HepG2 (cell line): ENCODE results near the gene SLC22A23. TPM values are rescaled to one million over a fixed set of nuclear protein-coding genes. Genes with fewer than 3 reads are reported as not detected.
A peak's percentile ranks its signal among the peaks of the same experiment; 100 is the strongest.

Source experiments
- ADNP ChIP-seq: sonication (generic); formaldehyde crosslinking; IDR thresholded peaks from 2 replicates; pipeline ENCODE4 v1.4.0; 2020; ENCODE audit warnings: missing genetic modification reagents
- GLI4 ChIP-seq: sonication (generic); formaldehyde crosslinking; IDR thresholded peaks from 2 replicates; pipeline ENCODE4 v1.5.1; 2020; ENCODE audit warnings: missing genetic modification reagents, mild to moderate bottlenecking, moderate library complexity, borderline replicate concordance
- HOXA7 ChIP-seq: sonication (generic); formaldehyde crosslinking; IDR thresholded peaks from 2 replicates; pipeline ENCODE4 v1.8.1; 2022; ENCODE audit warnings: mild to moderate bottlenecking, missing genetic modification reagents, moderate library complexity
- NKX3-1 ChIP-seq: sonication (generic); formaldehyde crosslinking; IDR thresholded peaks from 2 replicates; pipeline ENCODE4 v1.5.0; 2020; ENCODE audit warnings: missing genetic modification reagents
- NR1H2 ChIP-seq: sonication (generic); formaldehyde crosslinking; IDR thresholded peaks from 2 replicates; pipeline ENCODE4 v1.8.1; 2022; ENCODE audit warnings: low read depth, missing genetic modification reagents, borderline replicate concordance
- REPIN1 ChIP-seq: sonication (generic); formaldehyde crosslinking; IDR thresholded peaks from 2 replicates; pipeline ENCODE4 v1.8.0; 2022; ENCODE audit warnings: missing genetic modification reagents, low read depth, mild to moderate bottlenecking, borderline replicate concordance
- SP5 ChIP-seq: IDR thresholded peaks from 2 replicates; pipeline ENCODE4 v1.6.1; 2016; ENCODE audit warnings: low read depth, borderline replicate concordance
- ZBTB33 ChIP-seq: sonication (generic); formaldehyde crosslinking; IDR thresholded peaks from 2 replicates; pipeline ENCODE4 v1.4.0; 2020; ENCODE audit warnings: missing genetic modification reagents
- ZFP36 ChIP-seq: fragments of 150-350 bp; IDR thresholded peaks from 2 replicates; pipeline ENCODE4 v1.6.1; 2018; ENCODE audit warnings: borderline replicate concordance, low read length, low read depth; ENCODE audit not compliant: partially characterized antibody
- polyA plus RNA-seq, 8 experiments: library from polyadenylated mRNA; depleted of rRNA in 3 of 8; stranded (reverse) in 7 of 8; unstranded in 1 of 8; fragments of >200 nt; fragmentation: Illumina TruSeq in 4 of 8; extraction: Trizol in 4 of 8; gene quantifications; 2 replicates each; pipeline versions ENCODE4 v1.2.1 to v1.2.3, GENCODE V29; 2011 to 2016; ENCODE audit warnings: low read depth in 4 of 8, missing spikeins in 1 of 8, mixed read lengths in 1 of 8; ENCODE audit not compliant: insufficient read depth in 1 of 8
- total RNA-seq, 5 experiments: library from RNA; depleted of rRNA; stranded (reverse); fragments of >200 nt; fragmentation: Illumina TruSeq; extraction: Trizol; gene quantifications; 2 replicates each; pipeline ENCODE4 v1.2.3, GENCODE V29; 2016; ENCODE audit warnings: low read depth in 1 of 5
- TF ChIP-seq, protein P1 (sequence below): sonication (generic); formaldehyde crosslinking; IDR thresholded peaks from one replicate; pipeline ENCODE4 v1.5.1; 2020; ENCODE audit warnings: mild to moderate bottlenecking, missing genetic modification reagents; ENCODE audit errors: not compliant biosample characterization
- TF ChIP-seq, protein P2 (sequence below): sonication (generic); formaldehyde crosslinking; IDR thresholded peaks from 2 replicates; pipeline ENCODE4 v1.5.1; 2020; ENCODE audit warnings: missing genetic modification reagents, mild to moderate bottlenecking, borderline replicate concordance
- TF ChIP-seq, protein P3 (sequence below): IDR thresholded peaks from 2 replicates; pipeline ENCODE4 v1.4.0; 2020; ENCODE audit warnings: mild to moderate bottlenecking, missing genetic modification reagents

Gene SLC22A23
- total and polyA plus RNA-seq, 2 of the 13 experiments (the other 11 are each of a cell fraction or from before 2014, with no cell fraction given), result 11.8 to 17.5 TPM

- TF ChIP-seq, protein P1, sequence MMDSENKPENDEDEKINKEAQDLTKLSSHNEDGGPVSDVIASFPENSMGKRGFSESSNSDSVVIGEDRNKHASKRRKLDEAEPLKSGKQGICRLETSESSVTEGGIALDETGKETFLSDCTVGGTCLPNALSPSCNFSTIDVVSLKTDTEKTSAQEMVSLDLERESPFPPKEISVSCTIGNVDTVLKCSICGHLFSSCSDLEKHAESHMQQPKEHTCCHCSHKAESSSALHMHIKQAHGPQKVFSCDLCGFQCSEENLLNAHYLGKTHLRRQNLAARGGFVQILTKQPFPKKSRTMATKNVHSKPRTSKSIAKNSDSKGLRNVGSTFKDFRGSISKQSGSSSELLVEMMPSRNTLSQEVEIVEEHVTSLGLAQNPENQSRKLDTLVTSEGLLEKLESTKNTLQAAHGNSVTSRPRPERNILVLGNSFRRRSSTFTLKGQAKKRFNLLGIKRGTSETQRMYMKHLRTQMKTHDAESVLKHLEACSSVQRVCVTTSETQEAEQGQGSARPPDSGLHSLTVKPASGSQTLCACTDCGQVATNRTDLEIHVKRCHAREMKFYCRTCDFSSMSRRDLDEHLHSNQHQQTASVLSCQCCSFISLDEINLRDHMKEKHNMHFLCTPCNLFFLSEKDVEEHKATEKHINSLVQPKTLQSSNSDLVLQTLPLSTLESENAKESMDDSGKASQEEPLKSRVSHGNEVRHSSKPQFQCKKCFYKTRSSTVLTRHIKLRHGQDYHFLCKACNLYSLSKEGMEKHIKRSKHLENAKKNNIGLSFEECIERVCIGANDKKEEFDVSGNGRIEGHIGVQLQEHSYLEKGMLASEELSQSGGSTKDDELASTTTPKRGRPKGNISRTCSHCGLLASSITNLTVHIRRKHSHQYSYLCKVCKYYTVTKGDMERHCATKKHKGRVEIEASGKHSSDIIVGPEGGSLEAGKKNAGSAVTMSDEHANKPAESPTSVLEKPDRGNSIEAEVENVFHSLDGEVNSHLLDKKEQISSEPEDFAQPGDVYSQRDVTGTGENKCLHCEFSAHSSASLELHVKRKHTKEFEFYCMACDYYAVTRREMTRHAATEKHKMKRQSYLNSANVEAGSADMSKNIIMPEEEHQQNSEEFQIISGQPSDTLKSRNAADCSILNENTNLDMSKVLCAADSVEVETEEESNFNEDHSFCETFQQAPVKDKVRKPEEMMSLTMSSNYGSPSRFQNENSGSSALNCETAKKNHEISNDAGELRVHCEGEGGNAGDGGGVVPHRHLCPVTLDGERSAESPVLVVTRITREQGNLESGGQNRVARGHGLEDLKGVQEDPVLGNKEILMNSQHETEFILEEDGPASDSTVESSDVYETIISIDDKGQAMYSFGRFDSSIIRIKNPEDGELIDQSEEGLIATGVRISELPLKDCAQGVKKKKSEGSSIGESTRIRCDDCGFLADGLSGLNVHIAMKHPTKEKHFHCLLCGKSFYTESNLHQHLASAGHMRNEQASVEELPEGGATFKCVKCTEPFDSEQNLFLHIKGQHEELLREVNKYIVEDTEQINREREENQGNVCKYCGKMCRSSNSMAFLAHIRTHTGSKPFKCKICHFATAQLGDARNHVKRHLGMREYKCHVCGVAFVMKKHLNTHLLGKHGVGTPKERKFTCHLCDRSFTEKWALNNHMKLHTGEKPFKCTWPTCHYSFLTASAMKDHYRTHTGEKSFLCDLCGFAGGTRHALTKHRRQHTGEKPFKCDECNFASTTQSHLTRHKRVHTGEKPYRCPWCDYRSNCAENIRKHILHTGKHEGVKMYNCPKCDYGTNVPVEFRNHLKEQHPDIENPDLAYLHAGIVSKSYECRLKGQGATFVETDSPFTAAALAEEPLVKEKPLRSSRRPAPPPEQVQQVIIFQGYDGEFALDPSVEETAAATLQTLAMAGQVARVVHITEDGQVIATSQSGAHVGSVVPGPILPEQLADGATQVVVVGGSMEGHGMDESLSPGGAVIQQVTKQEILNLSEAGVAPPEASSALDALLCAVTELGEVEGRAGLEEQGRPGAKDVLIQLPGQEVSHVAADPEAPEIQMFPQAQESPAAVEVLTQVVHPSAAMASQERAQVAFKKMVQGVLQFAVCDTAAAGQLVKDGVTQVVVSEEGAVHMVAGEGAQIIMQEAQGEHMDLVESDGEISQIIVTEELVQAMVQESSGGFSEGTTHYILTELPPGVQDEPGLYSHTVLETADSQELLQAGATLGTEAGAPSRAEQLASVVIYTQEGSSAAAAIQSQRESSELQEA (CRISPR knock-in tag), result no peak
- peak; percentile 49; the same call in 1 of the 2 replicates for TF ChIP-seq SP5 (CRISPR knock-in tag)
- TF ChIP-seq, protein P2, sequence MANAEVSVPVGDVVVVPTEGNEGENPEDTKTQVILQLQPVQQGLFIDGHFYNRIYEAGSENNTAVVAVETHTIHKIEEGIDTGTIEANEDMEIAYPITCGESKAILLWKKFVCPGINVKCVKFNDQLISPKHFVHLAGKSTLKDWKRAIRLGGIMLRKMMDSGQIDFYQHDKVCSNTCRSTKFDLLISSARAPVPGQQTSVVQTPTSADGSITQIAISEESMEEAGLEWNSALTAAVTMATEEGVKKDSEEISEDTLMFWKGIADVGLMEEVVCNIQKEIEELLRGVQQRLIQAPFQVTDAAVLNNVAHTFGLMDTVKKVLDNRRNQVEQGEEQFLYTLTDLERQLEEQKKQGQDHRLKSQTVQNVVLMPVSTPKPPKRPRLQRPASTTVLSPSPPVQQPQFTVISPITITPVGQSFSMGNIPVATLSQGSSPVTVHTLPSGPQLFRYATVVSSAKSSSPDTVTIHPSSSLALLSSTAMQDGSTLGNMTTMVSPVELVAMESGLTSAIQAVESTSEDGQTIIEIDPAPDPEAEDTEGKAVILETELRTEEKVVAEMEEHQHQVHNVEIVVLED (CRISPR knock-in tag), result no peak
- no peak for TF ChIP-seq NR1H2 (CRISPR knock-in tag)
- no peak for TF ChIP-seq REPIN1
- TF ChIP-seq GLI4 (CRISPR knock-in tag), result no peak
- TF ChIP-seq ZFP36, result no peak
- TF ChIP-seq, protein P3, sequence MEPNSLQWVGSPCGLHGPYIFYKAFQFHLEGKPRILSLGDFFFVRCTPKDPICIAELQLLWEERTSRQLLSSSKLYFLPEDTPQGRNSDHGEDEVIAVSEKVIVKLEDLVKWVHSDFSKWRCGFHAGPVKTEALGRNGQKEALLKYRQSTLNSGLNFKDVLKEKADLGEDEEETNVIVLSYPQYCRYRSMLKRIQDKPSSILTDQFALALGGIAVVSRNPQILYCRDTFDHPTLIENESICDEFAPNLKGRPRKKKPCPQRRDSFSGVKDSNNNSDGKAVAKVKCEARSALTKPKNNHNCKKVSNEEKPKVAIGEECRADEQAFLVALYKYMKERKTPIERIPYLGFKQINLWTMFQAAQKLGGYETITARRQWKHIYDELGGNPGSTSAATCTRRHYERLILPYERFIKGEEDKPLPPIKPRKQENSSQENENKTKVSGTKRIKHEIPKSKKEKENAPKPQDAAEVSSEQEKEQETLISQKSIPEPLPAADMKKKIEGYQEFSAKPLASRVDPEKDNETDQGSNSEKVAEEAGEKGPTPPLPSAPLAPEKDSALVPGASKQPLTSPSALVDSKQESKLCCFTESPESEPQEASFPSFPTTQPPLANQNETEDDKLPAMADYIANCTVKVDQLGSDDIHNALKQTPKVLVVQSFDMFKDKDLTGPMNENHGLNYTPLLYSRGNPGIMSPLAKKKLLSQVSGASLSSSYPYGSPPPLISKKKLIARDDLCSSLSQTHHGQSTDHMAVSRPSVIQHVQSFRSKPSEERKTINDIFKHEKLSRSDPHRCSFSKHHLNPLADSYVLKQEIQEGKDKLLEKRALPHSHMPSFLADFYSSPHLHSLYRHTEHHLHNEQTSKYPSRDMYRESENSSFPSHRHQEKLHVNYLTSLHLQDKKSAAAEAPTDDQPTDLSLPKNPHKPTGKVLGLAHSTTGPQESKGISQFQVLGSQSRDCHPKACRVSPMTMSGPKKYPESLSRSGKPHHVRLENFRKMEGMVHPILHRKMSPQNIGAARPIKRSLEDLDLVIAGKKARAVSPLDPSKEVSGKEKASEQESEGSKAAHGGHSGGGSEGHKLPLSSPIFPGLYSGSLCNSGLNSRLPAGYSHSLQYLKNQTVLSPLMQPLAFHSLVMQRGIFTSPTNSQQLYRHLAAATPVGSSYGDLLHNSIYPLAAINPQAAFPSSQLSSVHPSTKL (CRISPR knock-in tag), result peak; percentile 92
- TF ChIP-seq ZBTB33 (CRISPR knock-in tag), result peak; percentile 70; the same call in 1 of the 2 replicates
- TF ChIP-seq ADNP (CRISPR knock-in tag), result no peak
- TF ChIP-seq HOXA7 (CRISPR knock-in tag), result no peak
- peak; percentile 54; the same call in 1 of the 2 replicates for TF ChIP-seq NKX3-1
Observed at GRCh38 chr6:3372912-3373554, 83.8 kb downstream of the SLC22A23 start (continued).
